HEK293T (cell line): ENCODE measurements around the gene DTNBP1.

Source experiments
- BHLHE40 ChIP-seq: fragments of 450-650 bp; IDR thresholded peaks from 2 replicates; pipeline ENCODE4 v1.6.1; 2016; ENCODE audit warnings: mild to moderate bottlenecking, moderate library complexity, borderline replicate concordance
- ELF4 ChIP-seq: fragments of 450-650 bp; IDR thresholded peaks from 2 replicates; pipeline ENCODE4 v1.6.1; 2017; ENCODE audit warnings: antibody characterized with exemption
- FOXM1 ChIP-seq: fragments of 450-650 bp; IDR thresholded peaks from 2 replicates; pipeline ENCODE4 v1.6.1; 2017; ENCODE audit warnings: mild to moderate bottlenecking, borderline replicate concordance
- LEF1 ChIP-seq: fragments of 450-650 bp; IDR thresholded peaks from 2 replicates; pipeline ENCODE4 v1.6.1; 2017; ENCODE audit warnings: mild to moderate bottlenecking, borderline replicate concordance
- NFRKB ChIP-seq: fragments of 450-650 bp; IDR thresholded peaks from 2 replicates; pipeline ENCODE4 v1.6.1; 2016; ENCODE audit warnings: mild to moderate bottlenecking, moderate library complexity
- SP1 ChIP-seq: fragments of 450-650 bp; IDR thresholded peaks from 2 replicates; pipeline ENCODE4 v1.6.1; 2017
- SUZ12 ChIP-seq: fragments of 450-650 bp; IDR thresholded peaks from 2 replicates; pipeline ENCODE4 v1.6.1; 2016; ENCODE audit warnings: mild to moderate bottlenecking

DNA sequence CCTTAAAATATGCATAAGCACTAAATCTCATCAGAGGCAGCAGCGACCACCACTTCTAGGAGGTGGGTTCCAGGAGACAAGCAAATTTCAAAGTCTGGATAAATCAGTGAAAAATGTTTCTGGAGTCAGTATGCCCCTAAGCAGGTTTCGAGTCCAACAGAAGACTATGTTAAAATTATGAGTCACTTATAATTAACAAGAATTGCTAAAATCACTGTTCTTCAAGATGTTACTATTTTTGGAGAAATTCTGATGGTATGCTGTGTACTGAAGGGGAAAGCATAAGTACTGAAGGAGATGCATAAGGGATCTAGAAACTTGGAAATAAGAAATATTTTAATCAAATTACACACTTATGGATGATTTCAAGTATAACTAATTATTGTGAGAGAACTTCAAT lies 58.0 kb downstream of the DTNBP1 start:
- TF ChIP-seq SUZ12 (no peak), LEF1 (no peak), BHLHE40 (no peak), FOXM1 (no peak), SP1 (no peak), NFRKB (no peak), ELF4 (no peak)
